Activated CD4-positive, alpha-beta T cell treated with anti-CD3 and anti-CD28 coated beads, Interleukin-2, amount 50 U/mL, for 4 hours (primary cell): ENCODE measurements around the gene TUBA1A.
"Not testable (repeated sequence)": the region's sequence is repeated elsewhere in the genome, so short reads cannot be mapped to it uniquely, and the experiment has no call there.

Experiments
- DNase-seq, 2 experiments: peaks; one replicate each; pipeline ENCODE4 v3.0.0-alpha.2; 2020

The TUBA1A gene

DNA sequence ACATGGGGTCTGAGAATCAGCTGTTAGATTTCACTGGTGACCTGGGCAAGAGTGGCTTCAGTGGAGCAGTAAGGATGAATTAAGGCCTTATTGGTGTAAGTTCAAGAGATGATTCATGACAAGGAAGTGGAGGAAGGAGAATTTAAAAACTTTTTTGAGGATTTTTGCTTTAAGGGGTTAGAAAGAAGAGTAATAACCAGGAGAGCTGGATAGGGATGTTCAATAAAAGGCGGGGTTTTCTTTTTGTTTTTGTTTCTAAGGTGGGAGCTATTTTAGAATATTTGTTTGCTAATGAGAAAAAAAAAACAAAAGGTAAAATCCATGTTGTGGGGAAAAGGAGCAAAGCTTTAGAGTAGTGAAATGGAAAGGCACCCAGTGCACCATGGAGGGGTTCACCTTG is 42.5 kb downstream of the TUBA1A start:
- DNase-seq, result no peak

DNA sequence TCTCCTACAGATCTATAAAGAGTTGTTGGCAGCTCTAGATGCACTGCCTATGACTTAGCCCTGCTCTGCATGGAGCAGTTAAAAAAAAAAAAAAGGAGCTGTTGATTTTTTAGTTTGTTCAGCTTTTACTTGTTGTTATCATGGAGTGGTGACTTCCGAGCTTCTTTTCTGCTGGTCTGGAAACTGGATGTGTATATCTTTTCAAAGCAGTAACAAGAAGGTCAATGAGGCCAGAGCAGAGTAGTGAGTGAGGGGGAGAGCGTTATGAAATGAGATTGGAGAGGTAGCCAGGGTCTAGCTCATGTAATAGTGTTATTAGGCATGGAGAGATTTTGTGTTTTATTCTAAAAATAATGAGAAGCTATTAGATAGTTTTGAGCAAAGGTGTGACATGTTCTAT is 44.5 kb downstream of the TUBA1A start:
- DNase-seq, result no peak

DNA sequence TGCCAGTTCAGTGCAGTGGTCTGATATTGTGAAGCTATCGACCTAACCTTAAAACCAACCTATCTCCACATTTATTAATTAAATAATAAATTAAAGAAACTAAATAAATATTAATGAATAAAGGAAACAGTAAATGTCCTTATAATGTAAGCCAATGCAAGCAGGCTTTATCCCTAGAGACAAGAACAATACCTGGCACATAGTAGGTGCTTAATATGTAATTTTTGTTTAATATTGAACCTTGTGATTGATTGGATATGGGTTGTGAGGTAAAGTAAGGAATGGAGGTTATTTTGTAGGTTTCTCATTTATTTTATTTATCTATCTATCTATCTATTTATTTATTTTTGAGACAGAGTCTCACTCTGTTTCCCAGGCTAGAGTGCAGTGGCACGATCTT is 49.9 kb downstream of the TUBA1A start:
- no peak for DNase-seq

DNA sequence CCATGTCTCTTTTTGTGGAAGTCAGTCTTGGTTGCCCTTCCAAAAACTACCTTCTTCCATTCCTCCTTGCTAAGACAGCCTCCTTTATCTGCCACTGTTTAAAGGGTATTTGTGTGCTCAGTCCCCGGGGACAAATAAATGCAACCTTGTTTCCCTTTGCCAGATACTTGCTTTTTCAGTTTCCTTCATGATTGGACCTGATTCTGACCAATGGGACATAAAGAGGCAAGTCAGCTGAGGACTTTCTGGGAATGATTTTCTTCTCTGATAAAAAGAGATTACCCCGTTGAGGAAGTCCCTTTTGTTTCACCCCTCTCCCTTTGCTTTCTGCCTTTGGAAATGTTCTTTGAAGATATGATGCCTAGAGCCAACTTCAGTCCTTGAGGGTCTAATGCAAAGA is 50.3 kb downstream of the TUBA1A start:
- DNase-seq, result no peak

DNA sequence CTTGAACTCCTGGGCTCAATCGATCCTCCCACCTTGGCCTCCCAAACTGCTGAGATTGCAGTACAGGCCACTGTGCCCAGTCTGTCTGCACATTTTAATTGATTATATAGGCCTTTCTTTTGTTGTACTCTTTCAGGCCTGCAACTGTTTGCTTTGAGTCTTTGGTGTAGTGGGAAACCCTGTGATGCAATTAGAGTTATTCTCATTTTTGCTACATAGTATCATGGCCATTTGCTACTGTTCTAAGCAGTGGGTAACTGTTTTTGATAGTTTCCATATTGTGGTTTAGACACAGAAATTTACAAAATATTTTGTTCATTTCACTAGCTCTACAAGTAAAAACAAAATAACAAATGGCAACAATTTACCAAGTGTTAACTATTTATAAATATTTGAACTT is 51.4 kb downstream of the TUBA1A start:
- DNase-seq, result no peak

DNA sequence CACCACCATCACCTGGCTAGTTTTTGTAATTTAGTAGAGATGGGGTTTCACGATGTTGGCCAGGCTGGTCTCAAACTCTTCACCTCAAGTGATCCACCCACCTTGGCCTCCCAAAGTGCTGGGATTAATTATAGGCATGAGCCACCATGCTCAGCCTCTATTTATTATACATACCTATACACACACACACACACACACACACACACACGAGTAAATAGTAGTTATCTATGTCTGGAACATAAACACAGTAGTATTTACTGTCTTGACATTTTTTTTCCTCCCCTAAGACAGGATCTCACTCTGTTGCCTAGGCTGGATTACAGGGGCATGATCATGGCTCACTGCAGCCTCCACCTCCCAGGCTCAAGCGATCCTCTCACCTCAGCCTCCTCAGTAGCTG is 51.9 kb downstream of the TUBA1A start:
- not testable (repeated sequence) for DNase-seq
